Stimulated activated CD8-positive, alpha-beta memory T cell treated with anti-CD3 and anti-CD28 coated beads, Interleukin-7, amount 100 ng/mL, for 48 hours (primary cell): ENCODE data around the gene SEC14L5.

ENCODE experiments used
- DNase-seq, 2 donors: peaks; one replicate each; pipeline ENCODE4 v3.0.0-alpha.2; 2020; ENCODE audit warnings: low read depth in 1 of 2; ENCODE audit errors: extremely low read depth in 1 of 2

SEC14L5 gene

DNA sequence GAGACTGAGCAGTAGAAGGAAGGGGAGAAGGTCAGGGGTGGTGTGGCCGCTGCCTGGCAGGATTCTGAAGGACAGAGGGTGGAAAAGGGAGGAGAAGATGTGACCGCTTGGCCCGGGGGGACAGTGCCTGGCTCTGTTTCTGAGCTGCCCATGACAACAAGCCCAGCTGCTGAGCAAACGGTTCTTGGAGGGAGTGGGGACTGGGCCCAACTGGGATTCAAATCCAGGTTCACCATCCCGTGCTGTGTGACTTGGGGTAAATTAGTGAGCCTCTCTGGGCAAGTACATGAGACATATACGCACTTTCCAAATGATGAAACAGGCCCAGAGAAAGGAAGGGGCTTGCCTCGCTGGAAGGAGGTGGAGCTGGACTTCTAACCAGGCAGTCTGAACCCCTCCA lies 23.3 kb downstream of the SEC14L5 start:
- DNase-seq: no peak

- no peak for DNase-seq
These were observed 24.1 kb downstream of the SEC14L5 start for GRCh38 chr16:4982056-4982867.

- no peak for DNase-seq
These were observed 26.3 kb downstream of the SEC14L5 start for GRCh38 chr16:4984174-4984990.

DNA sequence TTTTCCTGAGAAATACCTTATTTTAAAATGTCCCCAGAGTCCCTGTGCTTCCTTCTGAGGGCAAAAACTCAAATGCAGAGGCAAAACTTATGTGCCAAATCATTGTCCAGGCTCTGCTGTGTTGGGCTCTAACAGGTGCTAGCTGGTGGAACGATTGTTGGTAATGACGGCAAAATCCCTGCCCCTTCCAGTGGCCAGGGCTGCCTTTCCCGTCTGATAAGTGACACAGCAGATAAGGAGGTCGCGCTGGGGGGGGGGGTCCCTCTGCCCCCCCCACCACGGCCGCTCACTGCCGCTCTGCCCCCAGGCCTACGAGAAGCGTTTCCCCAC lies 29.1 kb downstream of the SEC14L5 start:
- DNase-seq: no peak

DNA sequence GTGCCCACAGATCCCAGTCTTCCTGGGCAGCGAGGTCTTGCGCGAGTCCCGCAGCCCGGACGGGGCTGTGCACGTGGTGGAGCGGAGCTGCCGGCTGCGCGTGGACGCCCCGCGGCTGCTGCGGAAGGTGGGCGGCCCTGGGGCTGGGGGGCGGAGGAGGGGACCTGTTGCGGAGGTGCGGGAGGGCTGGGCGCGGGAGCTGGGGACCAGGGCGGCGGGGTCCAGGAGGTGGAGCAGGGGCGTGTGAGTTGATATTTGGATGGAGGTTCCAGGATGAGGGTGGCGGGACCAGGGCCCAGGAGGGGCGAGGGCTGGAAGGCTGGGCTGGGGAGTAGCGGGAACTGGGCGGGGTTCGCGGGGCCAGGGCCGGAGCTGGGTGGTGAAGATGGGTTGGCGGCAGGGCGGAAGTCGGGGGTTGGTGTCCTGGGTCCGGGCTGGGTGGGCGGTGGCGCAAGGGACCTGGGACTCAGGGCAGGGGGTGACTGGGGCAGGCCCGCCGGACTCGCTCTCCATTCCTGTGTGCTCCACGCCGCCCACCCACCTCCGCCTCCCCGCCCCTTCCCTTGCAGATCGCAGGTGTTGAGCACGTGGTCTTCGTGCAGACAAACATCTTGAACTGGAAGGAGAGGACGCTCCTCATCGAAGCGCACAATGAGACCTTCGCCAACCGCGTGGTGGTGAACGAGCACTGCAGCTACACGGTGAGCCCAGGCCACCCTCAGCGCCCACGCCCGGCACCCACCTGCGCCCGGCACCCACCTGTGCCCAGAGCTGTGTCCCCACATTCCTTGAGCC lies 29.6 kb downstream of the SEC14L5 start:
- DNase-seq: no peak

DNA sequence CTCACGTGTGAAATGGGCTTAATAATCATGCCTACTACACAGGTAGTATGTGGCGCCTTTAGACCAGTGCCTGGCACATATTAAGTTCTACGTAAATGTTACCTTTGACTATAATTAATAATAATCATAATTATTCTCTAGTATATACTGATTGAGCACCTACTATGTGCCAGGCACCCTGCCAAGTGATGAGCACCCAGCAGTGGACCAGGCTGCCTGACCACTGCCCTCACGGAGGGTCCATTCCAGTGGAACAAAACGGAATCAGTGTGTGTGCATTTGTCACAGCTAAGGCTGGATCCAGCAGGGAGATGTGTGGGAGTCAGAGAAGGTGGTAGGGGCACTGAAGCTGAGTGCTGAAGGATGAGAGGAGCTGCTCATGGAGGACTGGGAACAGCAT lies 30.5 kb downstream of the SEC14L5 start:
- no peak for DNase-seq

GRCh38 chr16:4989391-4990006 lies 31.4 kb downstream of the SEC14L5 start:
- DNase-seq: no peak

DNA sequence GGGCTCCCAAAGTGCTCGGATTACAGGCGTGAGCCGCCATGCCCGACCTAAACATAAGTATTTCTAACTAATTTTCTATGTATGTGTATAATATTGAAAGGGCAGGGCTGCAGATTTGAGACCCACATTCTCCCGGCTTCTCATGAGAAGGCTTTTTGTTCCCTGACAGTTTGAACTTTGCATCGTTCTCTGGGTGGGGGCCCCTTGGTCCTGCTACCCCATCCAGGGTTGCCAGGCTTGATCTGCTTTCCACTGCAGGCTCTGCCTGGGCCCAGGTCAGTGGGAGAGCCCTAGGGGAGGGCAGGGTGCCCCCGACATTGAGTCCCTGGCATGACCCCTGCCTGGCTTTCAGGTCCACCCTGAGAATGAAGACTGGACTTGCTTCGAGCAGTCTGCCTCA lies 32.3 kb downstream of the SEC14L5 start:
- no peak for DNase-seq

- no peak for DNase-seq
These were observed 33.6 kb downstream of the SEC14L5 start for GRCh38 chr16:4991754-4992153.

DNA sequence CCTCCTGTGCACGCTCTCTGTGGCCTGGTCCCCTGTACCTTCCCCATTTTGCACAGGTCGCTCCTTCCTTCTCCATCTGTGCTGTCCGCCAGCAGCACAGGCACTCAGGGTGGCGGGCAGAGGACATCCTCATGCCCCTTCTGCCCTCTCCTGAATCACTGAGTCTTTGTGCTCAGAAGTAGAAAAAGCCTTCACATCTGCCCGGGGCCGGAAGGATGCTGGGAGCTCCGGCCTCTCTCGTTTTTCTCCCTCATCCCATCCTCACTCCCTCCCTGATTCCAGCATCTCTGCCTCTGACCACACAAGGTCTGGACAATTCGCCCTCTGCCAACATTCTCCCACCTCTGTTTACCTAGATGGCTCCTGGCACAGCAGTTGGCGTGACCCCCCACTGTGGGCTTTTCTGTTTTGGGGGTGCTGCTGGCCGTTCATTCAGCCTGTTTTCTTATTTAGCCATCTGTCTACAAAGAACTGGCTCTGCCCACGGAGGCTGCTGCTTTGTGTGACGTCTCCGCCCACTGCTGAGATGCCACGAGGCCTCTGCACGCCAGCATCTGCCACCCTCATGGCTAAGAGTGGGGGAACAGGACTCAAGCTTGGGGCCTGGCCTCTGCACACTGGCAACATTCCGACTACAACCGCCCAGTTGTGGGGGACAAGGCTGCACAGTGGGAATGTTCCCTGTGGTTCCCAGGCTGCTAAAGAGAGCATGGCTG lies 36.7 kb downstream of the SEC14L5 start:
- no peak for DNase-seq

DNA sequence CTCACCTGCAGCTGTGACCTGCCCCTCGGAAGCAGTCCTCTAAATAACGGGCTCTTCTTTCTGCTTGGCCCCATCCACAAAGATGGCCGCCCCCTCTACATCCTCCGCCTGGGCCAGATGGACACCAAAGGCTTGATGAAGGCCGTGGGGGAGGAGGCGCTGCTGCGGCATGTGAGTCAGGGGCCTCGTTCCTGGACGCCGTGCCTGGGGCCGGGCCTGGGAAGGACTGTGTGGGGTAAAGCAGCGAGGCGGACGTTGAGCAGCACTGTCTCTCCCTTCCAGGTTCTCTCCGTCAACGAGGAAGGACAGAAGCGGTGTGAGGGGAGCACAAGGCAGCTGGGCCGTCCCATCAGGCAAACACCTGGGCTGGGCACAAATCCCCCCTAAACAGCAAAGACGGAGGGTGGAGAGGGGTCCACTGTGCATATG lies 42.5 kb downstream of the SEC14L5 start:
- no peak for DNase-seq

DNA sequence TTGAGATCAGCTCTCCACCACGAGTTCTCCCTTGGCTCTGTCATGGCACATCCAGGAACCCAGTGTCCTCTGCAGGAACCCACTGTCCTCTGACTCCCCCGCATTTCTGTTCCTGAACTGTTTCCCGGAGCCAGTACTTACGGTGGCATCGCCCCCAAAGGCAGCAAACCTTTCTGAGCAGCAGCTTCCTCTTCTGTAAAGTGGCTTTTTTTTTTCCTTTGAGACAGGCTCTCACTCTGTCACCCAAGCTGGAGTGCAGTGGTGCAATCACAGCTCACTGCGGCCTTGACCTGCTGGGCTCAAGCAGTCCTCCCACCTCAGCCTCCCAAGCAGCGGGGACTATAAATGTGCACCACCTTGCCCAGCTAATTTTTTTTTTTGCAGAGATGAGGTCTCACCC lies 43.4 kb downstream of the SEC14L5 start:
- DNase-seq: no peak

DNA sequence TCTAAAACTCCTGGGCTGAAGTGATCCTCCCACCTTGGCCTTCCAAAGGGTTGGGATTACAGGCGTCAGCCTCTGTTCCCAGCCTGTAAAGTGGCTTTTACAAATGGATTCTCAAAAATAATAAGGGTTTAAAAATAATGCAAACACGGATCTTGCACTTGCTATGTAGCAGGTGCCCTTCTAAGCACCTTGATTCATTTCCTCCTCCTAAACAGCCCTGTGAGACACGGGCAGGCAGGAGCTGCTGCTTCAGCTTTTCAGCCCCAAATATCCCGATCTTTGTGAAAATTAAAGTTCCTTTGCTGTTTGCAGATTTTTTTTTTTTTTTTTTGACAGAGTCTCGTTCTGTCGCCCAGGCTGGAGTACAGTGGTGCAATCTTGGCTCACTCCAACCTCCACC lies 43.9 kb downstream of the SEC14L5 start:
- DNase-seq: no peak

DNA sequence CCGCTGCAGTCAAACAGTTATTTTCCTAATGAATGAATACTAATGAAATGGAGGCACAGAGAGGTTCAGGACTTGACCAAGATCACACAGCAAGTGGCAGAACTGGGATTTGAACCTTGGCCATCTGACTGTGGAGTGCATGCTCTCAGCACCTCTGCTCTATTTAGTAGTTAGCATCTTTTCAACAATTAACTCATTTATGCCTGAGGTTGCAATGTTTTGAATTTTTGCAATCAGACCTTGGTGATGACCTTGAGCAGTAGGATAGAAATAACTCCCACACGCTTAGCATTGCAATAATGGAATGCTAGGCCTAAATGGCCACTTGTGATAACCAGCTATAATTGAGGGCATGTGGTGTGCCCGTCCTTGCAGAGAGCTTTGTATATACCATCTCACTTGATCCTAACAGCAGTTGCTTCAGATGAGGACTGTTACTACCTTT lies 44.6 kb downstream of the SEC14L5 start:
- no peak for DNase-seq

- DNase-seq: no peak
These were observed 45.1 kb downstream of the SEC14L5 start for GRCh38 chr16:5003211-5003610.

- no peak for DNase-seq
These were observed 45.7 kb downstream of the SEC14L5 start for GRCh38 chr16:5003828-5004227.

DNA sequence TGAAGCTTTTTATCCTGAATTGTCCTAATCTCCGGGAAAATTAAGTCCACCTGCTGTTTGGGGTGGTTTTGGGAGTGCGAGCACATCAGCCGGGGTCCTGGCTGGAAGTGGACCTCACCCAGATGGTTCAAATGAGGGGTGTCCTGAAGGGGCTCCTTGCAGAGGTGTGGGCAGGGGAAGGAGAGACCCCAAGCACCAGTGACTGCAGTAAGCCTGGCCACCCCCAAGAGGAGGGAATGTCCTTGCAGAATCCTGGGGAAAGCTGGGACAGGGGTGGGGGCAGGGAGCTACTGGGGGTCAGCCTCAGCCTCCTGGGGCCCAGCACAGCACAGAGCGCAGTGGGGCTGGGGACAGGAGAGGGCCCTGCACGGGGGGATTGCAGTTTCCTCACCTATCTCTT lies 46.2 kb downstream of the SEC14L5 start:
- no peak for DNase-seq

GRCh38 chr16:5005916-5006315 lies 47.8 kb downstream of the SEC14L5 start:
- DNase-seq: no peak

DNA sequence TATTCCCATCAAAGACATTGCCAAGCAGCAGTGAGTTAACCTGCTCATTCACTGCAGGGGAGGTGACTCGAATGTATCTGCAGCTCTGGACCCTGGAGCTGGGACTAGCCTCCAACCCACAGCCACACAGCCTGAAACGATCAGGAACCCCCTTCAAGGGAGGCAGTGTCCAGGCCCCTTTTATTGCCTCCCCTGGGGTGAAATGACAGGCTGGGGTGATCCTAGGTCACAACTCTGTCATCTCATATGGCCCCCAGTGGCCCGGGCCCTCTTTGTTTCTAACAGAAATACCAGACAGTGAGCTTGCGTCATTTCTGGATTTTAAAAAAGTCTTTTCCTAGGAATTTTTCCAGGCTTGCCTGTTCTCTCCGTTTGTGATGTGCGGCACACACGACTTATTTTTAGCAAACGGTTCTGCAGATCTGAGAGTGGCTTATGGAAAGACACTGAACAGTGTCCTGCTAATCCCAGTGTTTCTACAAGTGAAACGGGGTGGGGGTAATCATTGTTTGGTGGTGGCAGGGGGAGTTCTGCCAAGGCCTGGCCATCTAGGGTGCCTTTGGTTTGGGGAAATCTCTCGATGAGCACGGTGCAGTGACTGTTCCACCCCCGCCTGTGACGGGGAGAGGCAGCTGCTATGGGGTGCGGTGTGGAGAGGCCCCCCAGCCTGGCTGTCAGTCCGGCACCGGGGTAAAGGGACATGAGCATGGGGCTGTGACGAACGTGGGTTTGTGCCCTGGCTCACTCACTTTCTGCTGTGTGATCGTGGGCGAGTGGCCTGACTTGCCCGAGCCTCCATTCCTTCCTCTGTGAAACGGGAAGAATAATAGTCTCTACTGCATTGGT lies 48.4 kb downstream of the SEC14L5 start:
- no peak for DNase-seq
